ENCODE measurements around the gene ADAMTS6. TPM values are rescaled to one million over a fixed set of nuclear protein-coding genes. Genes with fewer than 3 reads are reported as not detected.
"Not testable (repeated sequence)": the region's sequence is repeated elsewhere in the genome, so short reads cannot be mapped to it uniquely, and the experiment has no call there.

The ADAMTS6 gene
- total RNA-seq, 2 donors from 2014 or later, result 1.7 TPM

- intact Hi-C loops (cut with DNase I), result no loop called here
These were observed 90.1 kb downstream of the ADAMTS6 start for GRCh38 chr5:65391591-65391990.

DNA sequence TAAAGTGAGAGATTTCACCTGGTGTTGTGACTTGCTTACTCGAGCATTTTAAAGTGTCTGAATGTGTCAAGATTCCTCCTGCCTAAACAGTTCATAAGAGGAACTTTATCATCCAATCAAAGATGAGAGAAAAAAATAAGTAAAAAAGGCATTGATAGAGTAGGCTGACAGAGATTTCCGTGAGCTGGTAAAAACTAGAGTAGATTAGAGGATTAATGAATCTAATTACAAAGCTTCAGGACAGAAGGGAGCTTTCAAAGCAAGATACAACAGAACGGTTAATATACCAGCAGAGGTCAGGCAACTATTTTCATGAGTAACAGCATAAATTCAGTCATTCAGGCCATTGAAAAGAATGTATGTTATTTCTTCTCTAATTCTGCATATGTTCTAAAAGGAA, 91.5 kb downstream of the ADAMTS6 start:
- no peak for ATAC-seq
- DNase-seq, result no peak
- intact Hi-C loops (cut with DNase I), result no loop called here

More at GRCh38 chr5:65391591-65391990, 90.1 kb downstream of the ADAMTS6 start:
- no peak for DNase-seq
- no peak for ATAC-seq

DNA sequence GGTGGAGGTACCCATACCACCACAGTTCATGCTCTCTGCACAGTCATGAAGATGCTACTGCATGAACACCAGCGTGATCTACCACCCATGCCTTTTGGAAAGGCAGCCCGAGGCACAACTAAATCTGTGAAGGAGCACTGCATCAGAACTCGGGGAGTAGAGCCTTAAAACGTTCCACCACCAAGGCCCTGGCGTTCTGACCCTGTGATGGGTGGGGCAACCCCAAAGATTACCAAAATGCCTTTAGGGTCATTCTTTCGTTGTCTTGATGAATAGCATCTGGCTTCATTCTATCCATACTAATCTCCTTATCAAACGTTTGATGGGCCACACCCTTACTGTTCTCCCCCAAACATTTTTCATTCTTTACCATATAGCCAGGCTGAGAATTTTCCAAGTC, 97.9 kb downstream of the ADAMTS6 start:
- ATAC-seq, result no peak
- intact Hi-C loops (cut with DNase I), result no loop called here

DNA sequence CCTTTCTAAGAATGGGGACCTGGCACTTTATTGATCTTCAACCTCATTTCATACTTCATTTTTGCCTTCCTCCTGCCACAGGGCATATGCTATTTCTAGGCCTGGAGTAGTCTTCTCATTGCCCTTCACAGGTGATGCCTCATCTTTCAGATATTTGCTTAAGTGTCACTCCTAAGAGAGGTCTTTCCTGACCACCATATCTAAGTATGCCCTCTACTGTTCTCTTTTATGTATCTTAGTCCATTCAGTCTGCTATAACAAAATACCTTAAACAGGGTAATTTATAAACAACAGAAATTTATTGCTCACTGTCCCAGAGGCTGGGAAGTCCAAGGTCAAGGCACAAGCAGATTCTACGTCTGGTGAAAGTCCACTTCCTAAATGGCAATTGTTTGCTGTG, 99.1 kb downstream of the ADAMTS6 start:
- ATAC-seq, result no peak
- intact Hi-C loops (cut with DNase I), result no loop called here
- DNase-seq, result no peak

More for the DNA sequence above, 97.9 kb downstream of the ADAMTS6 start:
- DNase-seq, result no peak

DNA sequence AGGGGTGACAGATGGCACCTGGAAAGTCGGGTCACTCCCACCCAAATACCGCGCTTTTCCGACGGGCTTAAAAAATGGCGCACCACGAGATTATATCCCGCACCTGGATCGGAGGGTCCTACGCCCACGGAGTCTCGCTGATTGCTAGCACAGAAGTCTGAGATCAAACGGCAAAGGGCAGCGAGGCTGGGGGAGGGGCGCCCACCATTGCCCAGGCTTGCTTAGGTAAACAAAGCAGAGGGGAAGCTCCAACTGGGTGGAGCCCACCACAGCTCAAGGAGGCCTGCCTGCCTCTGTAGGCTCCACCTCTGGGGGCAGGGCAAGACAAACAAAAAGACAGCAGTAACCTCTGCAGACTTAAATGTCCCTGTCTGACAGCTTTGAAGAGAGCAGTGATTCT, 111.2 kb downstream of the ADAMTS6 start:
- intact Hi-C loops (cut with DNase I); ATAC-seq; DNase-seq: not testable (repeated sequence)

- intact Hi-C loops (cut with DNase I), result no loop called here
- ATAC-seq (peak; percentile 44 to 55), DNase-seq (no peak)
These were observed 115.1 kb downstream of the ADAMTS6 start for GRCh38 chr5:65366655-65367054.

GRCh38 chr5:65364907-65365306, 116.8 kb downstream of the ADAMTS6 start:
- intact Hi-C loops (cut with DNase I), result no loop called here
- no peak for DNase-seq
- no peak for ATAC-seq

GRCh38 chr5:65363499-65363898, 118.2 kb downstream of the ADAMTS6 start:
- intact Hi-C loops (cut with DNase I), result no loop called here
- DNase-seq (no peak), ATAC-seq (no peak)

DNA sequence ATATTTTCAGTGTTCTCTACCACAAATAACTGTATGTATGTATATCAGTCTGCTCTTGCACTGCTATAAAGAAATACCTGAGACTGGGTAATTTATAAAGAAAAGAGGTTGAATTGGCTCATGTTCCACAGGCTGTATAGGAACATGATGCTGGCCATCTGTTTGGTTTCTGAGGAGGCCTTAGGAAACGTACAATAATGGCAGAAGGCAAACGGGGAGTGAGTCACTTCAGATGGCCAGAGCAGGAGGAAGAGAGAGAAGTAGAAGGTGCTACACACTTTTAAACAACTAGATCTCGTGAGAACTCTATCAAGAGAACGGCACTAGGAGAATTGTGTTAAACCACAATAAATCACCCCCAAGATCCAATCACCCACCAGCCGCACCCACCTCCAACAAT, 121.7 kb downstream of the ADAMTS6 start:
- DNase-seq (no peak), ATAC-seq (no peak)
- intact Hi-C loops (cut with DNase I), result no loop called here

DNA sequence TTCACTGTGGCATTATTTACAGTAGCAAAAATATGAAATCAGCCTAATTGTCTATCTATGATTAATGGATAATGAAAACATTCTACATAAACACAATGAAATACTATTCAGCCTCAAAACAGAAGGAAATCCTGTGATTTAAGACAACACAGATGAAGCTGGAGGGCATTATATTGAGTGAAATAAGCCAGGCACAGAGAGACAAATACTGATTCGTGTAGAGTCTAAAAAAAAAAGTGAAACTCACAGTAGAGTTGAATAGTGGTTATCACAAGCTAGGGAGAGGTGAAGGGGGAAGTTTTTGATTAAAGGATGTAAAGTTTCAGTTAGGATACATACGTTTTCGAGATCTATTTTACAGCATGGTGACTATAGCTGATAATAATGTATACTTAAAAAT, 122.2 kb downstream of the ADAMTS6 start:
- no peak for ATAC-seq
- intact Hi-C loops (cut with DNase I), result no loop called here
- DNase-seq, result no peak

- intact Hi-C loops (cut with DNase I), result no loop called here
- ATAC-seq, result no peak
- no peak for DNase-seq
These were observed 125.4 kb downstream of the ADAMTS6 start for GRCh38 chr5:65356274-65356673.

DNA sequence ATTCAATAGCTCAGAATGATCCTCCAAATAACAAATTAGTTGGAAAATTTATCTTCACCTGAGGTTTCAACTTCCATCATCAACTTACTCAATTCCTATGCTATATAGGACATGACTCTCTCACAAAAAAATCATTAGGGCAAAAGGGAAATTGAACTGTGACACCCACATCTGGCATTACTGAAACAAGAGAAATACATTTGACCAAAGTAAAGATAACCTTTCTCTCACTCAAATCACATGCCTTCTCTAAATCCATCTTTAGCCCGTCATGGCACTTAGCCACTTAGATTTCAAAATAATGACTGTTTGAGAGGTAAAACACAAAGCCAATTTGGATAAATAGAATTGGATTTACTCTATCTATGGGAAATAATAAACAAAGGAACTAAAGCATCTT, 126.4 kb downstream of the ADAMTS6 start:
- DNase-seq, result no peak
- intact Hi-C loops (cut with DNase I), result no loop called here
- no peak for ATAC-seq

DNA sequence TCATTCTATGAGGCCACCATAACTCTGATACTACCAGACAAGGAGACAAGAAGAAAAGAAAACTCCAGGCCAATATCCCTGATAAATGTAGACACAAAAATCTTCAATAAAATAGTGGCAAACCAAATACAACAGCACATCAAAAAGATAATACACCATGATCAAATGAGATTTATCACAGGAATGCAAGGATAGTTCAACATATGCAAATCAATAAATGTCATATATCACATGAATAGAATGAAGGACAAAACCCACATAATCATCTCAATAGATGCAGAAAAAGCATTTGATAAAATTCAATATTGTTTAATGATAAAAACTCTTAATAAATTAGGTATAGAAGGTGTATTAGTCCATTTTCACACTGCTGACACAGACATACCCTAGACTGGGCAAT, 139.9 kb downstream of the ADAMTS6 start:
- DNase-seq (no peak), ATAC-seq (no peak)
- intact Hi-C loops (cut with DNase I), result no loop called here

DNA sequence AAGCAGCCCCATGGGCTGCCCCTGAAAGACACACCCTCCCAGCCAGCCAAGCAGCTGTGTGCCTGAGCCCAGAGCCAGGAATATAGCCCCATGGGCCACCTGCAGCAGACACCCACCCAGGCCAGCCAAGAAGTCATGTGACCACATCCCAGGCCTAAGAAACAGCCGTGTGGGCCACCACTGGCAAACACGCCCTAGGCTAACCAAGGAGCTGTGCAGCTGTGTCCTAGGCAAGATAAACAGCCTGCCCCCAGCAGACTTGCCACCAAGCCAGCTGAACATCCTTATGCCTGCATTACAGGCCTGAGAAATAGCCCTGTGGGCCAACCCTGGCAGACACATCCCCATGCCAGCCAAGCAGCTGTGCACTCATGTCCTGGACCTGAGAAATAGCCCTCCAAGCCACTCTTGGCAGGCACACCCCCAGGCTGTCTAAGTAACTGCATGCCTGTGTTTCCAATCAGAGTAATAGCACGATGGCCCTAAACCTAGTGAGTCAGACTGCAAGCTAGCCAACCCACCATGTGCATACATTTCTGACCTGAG, 143.0 kb downstream of the ADAMTS6 start:
- intact Hi-C loops (cut with DNase I), result no loop called here
- DNase-seq (no peak), ATAC-seq (no peak)

- ATAC-seq (no peak), DNase-seq (no peak)
- intact Hi-C loops (cut with DNase I), result no loop called here
These were observed 147.6 kb downstream of the ADAMTS6 start for GRCh38 chr5:65334077-65334476.

DNA sequence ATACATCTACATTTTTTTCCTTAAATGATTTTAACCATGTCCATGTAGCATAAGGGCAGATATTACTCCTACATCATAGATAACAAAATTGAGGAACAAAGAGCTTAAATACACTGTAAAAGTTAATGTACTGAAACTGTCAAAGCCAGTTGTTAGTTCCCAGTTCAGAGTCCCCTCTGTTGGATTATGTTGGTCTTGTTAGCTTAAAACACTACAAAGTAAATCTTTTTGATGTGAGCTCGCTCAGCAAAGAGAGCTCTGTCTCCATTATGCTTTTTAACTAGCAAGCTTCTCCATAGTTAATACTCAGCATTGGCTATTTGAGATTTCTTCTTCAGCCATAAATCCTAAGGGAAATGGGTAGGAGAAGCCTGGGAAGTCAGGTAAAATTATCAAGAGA, 149.1 kb downstream of the ADAMTS6 start:
- ATAC-seq (no peak), DNase-seq (no peak)
- intact Hi-C loops (cut with DNase I), result no loop called here

- no peak for ATAC-seq
- DNase-seq, result no peak
- intact Hi-C loops (cut with DNase I), result no loop called here
These were observed 152.5 kb downstream of the ADAMTS6 start for GRCh38 chr5:65329266-65329665.

- DNase-seq (no peak), ATAC-seq (no peak)
- intact Hi-C loops (cut with DNase I), result no loop called here
These were observed 154.1 kb downstream of the ADAMTS6 start for GRCh38 chr5:65327582-65327981.

- intact Hi-C loops (cut with DNase I), result no loop called here
- DNase-seq, result no peak
- ATAC-seq, result no peak
These were observed 154.8 kb downstream of the ADAMTS6 start for GRCh38 chr5:65326922-65327321.

DNA sequence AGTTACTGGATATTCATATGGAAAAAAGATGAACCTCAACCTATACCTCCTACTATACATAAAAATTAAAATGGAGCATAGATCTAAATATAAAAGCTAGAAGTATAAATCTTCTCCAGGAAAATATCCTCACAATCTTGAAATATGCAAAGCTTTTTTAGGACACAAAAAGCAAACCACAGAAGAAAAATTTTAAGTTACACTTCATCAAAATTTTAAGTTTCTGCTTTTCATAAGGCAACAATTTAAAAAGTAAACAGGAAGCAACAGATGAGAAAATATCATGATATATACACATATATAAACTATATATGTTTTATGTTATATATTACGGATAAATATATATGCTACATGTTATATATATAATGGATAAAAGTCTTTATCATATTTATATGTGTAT, 157.5 kb downstream of the ADAMTS6 start:
- ATAC-seq (no peak), DNase-seq (no peak)
- intact Hi-C loops (cut with DNase I), result no loop called here

DNA sequence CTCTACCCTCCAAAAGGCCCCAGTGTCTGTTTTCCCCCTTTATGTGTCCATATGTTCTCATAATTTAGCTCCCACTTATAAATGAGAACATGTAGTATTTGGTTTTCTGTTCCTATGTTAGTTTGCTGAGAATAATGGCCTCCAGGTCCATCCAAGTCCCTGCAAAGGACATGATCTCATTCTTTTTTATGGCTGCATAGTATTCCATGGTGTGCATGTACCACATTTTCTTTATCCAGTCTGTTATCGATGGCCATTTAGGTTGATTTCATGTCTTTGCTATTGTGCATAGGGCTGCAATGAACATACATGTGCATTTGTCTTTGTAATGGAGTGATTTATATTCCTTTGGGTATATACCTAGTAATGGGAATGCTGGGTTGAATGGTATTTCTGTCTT, 161.0 kb downstream of the ADAMTS6 start:
- ATAC-seq; DNase-seq; intact Hi-C loops (cut with DNase I): not testable (repeated sequence)

- no peak for ATAC-seq
These were observed 161.5 kb downstream of the ADAMTS6 start for GRCh38 chr5:65320250-65320649.

More at GRCh38 chr5:65320250-65320649, 161.5 kb downstream of the ADAMTS6 start:
- no peak for DNase-seq
- intact Hi-C loops (cut with DNase I), result no loop called here

All from left cardiac atrium (tissue), 4 donors.